ENCODE measurements around the gene FOXK2.
"Not testable (repeated sequence)": the region's sequence is repeated elsewhere in the genome, so short reads cannot be mapped to it uniquely, and the experiment has no call there.

FOXK2 gene

DNA sequence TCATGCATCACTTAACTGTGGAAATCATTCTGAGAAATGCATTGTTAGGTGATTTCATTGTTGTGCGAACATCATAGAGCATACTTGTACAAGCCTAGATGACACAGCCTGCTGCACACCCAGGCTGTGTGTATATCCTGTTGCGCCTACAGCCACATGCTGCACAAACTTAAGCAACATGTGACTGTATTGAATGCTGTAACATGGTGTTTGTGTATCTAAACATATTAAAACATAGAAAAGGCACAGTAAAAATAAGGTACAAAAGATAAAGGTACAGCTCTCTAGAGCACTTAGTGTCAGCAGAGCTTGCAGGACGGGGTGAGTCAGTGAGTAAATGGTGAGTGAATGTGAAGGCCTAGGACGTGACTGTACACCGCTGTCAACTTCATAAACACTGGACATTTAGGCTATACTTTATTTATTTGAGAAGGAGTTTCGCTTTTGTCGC lies 11.9 kb downstream of the FOXK2 start:
- DNase-seq (ENCODE audit: low read depth in 2 of 2) = no peak

DNA sequence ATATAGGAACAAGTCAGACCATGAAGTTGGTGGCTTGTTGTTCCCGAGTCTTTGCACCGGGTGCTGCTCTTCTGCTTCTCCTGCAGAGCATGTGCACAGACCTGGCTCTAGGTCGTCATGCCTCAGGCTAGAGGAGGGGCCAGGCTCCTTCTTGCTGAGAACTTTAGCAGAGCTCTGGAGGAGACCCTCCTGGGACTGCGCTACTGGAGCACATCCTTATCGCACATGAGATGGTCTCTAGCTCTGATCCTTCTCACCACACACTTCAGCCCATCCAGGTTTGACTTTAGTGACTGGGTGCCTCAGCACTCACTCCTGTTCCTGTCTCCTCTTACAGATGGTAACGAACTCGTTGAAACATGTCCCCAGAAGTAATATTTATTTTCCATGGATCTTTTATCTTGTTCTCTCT lies 14.9 kb downstream of the FOXK2 start:
- no peak for DNase-seq (ENCODE audit: low read depth in 2 of 2)

DNA sequence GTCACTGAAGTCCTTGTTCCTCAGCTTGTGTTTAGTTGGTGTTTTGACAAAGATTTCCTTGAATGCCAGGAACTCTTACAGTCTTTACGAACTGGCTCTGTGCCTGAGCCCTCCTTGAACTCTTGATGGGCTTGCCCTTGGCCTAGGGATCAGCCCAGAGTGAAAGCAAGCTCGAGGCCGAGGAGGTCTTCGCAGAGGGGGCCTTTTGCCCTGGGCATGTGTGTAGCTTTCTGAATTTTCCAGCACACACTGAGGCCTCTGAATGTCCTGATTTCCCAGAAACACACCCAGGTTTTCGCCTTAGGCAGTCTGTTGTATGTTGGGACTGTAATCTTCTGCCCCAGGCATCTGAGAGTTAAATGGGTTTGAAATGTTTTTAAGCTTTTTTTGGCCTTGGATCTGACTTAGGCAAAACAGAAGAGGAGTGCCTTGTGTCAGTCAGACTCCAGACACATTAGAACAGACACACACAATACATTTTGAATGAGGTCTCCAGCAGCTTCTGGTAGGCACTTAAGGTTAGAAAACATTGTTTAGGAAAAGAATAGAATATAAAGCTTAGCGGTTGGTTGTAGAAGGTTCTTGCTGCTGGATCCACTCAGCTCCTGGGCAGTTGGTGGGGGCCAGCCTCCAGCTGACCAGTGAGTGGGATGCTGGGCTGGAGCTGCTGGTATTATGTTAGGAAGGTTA lies 17.1 kb downstream of the FOXK2 start:
- no peak for DNase-seq (ENCODE audit: low read depth in 2 of 2)

DNA sequence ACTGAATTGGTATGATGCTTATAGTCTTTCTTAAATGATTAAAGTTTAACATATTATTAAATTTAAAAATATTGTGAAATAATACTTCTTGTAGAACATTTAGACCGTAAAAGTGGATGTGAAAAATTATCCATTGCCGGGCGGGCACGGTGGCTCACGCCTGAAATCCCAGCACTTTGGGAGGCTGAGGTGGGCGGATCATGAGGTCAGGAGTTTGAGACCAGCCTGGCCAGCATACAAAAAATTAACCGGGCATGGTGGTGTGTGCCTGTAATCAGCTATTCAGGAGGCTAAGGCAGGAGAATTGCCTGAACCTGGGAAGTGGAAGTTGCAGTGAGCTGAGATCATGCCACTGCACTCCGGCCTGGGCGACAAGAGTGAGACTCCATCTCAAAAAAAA lies 17.7 kb downstream of the FOXK2 start:
- DNase-seq (ENCODE audit: low read depth in 2 of 2) = not testable (repeated sequence)

DNA sequence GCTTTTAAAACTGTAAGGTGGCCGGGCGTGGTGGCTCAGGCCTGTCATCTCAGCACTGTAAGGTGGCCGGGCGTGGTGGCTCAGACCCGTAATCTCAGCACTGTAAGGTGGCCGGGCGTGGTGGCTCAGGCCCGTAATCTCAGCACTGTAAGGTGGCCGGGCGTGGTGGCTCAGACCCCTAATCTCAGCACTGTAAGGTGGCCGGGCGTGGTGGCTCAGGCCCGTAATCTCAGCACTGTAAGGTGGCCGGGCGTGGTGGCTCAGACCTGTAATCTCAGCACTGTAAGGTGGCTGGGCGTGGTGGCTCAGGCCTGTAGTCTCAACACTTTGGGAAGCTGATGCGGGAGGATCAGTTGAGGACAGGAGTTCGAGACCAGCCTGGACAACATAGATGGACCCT lies 19.5 kb downstream of the FOXK2 start:
- DNase-seq (ENCODE audit: low read depth in 2 of 2) = not testable (repeated sequence)

DNA sequence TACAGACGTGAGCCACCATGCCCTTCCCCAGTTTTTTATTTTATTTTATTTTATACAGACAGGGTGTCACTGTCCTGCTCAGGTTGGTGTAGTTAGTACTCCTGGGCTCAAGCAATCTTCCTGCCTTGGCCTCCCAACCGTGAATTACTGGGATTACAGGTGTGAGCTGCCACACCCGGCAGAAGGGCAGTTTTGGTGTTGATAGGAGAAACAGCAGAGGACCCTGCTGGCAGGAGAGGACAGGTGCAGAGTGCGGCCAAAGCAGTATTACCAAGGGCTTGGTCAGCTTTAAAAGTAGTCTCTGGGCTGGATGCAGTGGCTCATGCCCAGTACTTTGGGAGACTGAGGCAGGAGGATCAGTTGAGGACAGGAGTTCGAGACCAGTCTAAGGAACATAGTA lies 22.9 kb downstream of the FOXK2 start:
- no peak for DNase-seq (ENCODE audit: low read depth in 2 of 2)

DNA sequence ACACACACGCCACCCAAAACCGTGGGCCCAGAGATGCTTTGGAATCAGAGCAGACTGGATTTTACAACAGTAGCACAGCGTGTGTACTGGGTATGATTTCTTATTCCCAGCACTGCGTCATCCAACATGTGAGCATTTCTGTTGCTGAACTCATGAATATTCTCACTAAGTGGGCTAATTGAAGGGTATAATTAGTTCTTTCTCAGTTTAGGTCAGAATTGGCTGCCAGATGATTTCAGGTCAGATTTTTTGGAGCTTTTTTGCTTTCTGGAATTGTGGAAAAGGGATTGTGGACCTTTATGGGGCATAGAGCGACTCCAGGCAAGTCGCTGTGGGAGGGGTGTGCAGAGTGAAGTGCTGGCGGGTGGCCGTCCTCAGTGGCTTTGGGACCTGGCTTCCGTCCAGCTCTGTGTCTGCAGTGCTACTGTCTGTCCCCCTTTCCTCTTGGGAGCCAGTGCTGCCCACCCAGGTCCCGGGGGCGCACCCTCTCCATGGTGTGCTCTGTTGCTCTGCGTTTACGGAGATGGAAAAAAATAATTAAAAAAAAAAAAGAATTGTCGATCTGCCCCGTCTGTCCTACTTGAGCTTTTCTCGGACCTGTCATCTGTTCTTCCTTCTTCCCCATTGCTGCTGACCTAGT lies 25.0 kb downstream of the FOXK2 start:
- DNase-seq (ENCODE audit: low read depth in 2 of 2) = no peak

DNA sequence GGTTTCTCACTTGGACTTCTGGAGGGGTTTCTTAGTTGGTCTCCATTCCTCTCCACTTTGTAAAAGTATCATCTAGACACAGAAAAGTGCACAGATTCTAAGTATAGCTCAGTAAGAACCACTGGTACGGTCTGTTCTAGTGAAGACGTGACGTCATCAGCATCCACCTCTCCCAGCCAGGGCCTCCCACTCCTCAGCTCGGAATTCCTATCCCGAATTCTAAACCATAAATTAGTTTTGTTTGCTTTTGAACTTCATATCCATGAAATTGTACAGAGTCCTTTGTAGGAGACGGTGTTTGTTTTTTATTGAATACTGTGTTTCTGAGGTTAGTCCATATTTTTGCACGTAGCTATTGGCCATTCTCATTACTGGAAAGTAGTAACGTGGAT lies 25.5 kb downstream of the FOXK2 start:
- no peak for DNase-seq (ENCODE audit: low read depth in 2 of 2)

DNA sequence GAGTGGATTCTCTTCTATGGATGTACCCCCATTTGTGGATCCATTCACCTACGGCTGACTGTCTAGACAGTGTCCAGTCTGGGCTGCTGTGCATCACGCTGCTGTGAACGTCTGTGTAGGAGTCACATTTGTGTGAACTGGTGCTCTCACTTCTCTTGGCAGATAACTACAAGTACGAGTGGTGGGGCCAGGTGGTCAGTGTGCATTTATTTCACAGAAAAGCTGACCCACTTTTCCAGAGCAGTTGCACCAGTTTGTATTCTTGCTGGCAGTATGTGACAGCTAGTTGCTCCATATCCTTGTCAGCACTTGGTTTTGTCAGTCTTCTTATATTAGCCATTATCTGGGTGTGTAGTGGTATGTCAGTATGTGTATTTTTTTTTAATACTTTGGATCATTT lies 28.4 kb downstream of the FOXK2 start:
- no peak for DNase-seq (ENCODE audit: low read depth in 2 of 2)

DNA sequence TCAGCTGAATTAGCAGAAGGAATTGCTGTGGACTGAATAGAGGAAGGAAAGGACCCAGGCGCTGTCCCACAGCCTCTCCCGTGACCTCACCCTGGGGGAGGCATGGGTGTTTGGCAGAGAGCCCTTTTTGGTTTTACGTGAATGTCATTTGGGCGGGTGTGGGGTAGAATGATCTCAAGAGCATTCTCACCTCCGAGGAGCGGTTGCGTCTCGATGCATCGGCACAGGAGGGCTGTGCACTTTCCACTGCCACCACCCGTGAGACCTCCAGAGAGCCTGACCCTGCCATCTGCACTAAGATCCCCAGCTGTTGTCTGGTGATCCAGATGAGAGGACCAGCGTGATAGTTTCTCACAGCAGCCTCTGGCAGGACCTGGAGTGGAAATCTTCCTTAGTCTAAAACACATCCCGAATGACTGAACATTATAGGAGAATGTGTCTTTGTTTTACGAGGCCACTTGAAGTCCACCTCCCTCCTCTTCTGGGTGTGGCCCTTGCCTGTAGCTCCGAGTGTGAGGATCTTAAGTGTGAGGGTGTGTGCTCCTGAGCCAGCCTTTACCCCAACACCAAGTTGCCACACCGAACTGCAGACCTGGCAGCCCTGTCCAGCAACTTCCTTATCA lies 29.3 kb downstream of the FOXK2 start:
- DNase-seq (ENCODE audit: low read depth in 2 of 2) = peak in 1 of 2 donors; percentile 7

DNA sequence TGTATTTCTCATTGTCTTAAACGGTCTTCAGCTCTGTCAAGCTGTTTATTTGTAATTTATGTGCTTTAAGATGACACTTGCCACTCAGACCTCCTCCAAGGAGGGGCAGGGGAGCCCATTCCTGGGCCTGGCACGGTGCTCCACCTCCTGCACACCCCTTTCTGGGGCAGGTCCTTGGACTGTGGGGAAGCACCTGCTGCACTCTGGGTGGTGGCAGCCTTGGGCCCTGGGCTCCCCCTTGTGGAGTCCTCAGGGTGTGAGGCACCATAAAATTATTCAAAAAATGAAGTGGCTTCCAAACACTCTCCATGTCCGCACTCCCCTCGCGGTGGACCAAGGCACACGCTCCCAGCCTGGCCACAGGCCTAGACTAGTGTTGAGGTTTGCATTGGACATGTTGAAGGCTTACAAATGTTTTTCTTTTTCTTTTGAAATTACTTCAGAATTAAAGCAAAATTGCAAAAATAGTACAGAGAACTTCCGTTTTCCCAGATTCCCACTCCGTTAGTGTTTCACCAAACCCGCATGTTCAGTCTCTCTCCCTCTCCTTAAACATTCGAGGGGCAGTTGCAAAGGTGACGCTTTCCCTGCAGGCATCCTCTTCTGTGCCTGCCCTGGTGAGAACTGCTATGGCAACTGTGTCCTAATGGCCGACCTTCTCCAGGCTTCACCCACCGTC lies 32.4 kb downstream of the FOXK2 start:
- DNase-seq (ENCODE audit: low read depth in 2 of 2) = peak; percentile 45 to 54

DNA sequence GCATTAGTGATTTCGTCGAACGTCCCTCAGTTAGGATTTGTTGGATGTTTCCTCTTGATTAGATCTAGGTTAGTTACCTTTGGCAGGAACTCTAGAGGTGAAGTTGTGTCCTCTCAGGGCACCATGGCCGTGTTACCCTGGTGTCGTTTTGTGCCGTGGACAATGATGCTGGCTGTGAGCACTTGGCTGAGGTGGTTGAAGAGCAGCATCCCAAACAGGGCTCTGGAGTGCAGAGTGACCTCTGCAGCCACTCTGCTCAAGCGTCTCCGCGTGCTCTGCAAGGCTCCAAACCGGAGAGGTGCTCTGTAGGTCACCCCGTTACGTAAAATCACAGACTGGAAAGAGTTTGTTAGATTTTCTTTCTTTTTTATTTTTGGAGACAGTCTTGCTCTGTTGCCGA lies 33.0 kb downstream of the FOXK2 start:
- no peak for DNase-seq (ENCODE audit: low read depth in 2 of 2)

DNA sequence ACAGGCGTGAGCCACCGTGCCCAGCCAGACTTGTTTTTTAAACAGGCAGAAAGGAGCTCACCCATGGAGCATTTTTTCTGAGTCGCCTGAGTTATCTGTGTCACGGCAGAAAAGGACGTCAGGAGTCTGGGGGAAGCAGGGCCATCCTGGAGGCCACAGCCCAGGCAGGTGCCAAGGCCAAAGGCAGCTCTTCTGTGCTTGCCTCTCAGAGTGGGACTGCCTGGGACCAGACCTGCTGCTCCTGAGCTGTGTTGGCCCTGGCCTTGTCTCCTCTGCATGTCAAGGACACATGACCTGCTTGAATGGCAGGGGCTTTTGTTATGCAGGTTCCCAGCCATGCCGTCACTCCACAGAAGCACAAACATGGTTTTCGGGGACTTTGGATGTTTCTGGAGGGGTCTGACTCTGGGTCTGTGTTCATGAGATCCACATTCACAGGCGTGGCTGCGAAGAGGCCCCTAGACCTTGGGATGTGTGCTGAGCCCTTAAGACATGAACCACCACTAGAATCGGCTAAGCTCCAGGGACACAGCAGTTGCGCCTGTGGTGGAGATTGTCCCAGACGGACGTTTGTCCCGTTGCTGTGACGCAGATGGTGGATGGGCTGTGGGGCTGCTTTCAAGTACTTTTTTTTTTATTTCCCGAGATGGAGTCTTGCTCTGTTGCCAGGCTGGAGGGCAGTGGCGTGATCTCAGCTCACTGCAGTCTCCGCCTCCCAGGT lies 33.8 kb downstream of the FOXK2 start:
- DNase-seq (ENCODE audit: low read depth in 2 of 2) = no peak

DNA sequence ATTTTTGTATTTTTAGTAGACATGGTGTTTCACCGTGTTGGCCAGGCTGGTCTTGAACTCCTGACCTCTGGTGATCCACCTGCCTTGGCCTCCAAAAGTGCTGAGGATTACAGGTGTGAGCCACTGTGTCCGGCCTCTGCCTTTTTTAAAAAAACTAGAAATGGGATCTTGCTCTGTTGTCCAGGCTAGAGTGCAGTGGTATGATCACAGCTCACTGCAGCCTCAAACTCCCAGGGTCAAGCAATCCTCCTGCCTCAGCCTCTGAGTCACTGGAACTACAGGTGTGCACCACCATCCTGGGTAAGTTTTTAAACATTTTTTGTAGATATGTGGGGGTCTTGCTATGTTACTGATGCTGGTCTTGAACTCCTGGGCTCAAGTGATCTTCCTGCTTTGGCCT lies 38.0 kb downstream of the FOXK2 start:
- not testable (repeated sequence) for DNase-seq (ENCODE audit: low read depth in 2 of 2)

DNA sequence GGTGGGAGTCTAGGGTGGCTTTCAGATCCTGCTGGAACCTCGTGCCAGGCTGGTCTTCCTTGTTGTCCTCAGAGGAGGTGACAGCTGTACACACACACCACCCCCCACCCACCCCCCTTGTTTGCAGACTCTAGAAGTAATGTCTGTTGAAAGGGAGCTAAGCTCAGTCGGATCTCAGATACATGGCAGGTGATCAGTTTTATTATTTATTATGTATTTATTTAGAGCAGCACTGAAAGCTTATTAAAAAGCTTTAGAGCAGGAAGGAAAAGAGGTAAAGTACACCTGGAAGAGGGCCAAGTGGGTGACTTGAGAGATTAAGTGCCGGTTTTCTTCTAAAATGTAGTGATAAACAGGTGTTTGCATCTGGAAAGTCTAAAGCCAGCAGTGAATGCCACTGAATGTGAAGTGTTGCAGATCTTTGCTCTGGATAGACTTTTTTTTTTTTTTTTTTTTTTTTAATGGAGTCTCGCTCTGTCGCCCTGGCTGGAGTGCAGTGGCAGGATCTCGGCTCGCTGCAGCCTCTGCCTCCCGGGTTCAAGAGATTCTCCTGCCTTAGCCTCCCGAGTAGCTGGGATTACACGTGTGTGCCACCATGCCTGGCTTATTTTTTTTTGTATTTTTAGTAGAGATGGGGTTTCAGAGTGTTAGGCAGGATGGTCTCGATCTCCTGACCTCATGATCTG lies 40.2 kb downstream of the FOXK2 start:
- no peak for DNase-seq (ENCODE audit: low read depth in 2 of 2)

DNA sequence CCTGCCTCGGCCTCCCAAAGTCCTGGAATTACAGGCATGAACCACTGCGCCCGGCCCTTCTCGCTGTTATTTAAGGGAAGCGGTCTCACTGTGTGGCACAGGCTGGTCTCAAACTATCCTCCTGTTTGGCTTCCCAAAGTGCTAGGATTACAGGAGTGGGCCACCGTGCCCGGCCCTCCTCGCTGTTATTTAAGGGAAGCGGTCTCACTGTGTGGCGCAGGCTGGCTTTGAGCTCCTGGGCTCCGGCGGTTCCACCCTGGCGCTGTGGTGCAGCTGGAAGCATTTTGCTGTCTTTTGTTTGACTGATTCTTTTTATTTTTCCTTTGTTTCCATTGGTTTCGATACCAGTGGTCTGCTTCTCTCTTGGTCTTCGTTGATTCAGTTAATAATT lies 40.7 kb downstream of the FOXK2 start:
- no peak for DNase-seq (ENCODE audit: low read depth in 2 of 2)

DNA sequence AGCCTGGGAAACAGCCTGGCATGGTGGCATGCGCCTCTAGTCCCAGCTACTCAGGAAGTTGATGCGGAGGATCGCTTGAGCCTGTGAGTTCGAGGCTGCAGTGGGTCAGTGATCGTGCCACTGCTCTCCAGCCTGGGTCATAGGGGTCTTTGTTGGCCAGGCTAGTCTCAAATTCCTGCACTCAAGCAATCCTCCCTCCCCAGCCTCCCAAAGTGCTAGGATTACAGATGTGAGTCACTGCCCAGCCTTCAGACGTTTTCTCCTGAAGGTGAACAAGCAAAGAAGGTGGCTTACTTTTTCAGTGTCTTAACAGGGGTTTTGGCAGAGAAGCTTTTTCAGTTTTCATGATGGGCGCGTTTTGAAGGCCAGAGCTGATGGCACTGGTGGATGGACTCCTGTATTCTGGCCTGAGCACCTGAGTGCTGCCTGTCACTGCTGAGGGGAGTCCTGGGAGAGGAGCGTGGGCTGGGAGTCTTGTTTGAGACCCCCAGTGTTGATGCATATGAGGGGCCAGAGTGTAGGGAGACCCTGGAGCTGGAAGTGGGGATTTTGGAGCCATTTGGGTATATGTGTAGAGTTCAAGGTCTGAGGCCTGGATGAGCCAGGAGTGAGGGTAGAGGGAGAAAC lies 41.4 kb downstream of the FOXK2 start:
- no peak for DNase-seq (ENCODE audit: low read depth in 2 of 2)

DNA sequence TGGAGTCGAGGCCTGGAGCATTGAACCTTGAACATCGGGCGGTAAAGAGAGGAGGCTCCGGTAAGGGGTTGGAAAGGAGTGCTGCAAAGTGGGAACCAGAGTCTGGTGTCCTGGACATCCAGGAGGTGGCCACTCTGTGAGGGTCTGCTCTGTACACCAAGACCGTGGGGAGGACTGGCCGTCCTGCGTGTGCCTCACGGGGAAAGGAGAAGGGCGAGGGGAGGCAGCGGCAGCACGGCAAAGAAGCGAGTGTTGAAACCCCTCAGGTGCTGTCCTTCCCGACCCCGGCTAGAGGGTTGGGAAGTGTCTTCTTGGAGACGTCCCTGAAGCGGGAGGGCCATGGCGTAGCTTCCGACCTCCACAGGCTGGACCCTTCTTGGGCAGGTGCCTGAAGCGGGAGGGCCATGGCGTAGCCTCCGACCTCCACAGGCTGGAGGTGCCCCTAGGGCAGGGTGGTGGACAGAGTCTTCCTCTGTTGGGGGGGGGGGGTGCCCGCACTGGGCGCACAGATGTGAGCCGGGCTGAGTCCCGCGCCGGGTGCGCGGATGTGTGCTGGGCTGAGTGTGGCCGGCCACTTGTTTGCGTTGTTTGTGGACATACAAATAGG lies 42.0 kb downstream of the FOXK2 start:
- DNase-seq (ENCODE audit: low read depth in 2 of 2) = no peak

DNA sequence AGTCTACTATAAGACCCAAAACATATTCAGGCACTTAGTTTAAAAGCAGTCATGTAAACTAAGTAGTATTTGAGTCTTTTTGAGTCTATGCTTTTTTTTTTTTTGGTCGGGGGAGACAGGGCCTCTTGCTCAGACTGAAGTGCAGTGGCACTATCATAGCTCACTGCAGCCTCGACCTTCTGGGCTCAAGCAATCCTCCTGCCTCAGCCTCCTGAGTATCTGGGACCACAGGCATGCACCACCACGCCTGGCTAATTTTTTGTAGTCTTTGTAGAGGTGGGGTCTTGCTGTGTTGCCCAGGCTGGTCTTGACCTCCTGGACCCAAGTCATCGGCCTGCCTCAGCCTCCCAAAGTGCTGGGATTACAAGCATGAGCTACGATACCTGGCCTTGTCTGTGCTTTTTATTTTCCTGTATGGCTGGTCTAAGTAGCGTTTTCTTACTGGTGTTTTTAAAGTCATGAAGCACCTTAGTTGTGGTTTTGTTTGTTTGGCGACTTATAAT lies 43.2 kb downstream of the FOXK2 start:
- not testable (repeated sequence) for DNase-seq (ENCODE audit: low read depth in 2 of 2)

DNA sequence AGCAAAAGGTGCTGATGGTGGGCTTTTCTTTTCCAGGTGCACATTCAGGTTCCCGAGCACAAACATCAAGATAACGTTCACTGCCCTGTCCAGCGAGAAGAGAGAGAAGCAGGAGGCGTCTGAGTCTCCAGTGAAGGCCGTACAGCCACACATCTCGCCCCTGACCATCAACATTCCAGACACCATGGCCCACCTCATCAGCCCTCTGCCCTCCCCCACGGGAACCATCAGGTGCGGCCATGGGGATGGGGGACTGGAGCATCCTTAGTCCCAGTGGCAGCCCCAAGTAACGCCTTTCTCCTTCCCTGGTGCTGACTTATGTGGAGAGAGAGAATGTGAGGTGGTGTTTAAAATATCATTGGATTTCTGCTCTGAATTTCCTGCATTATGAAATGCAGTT lies 43.8 kb downstream of the FOXK2 start:
- no peak for DNase-seq (ENCODE audit: low read depth in 2 of 2)

All from stimulated activated CD8-positive, alpha-beta memory T cell treated with anti-CD3 and anti-CD28 coated beads, Interleukin-15, amount 100 ng/mL, for 4 hours (primary cell).